GM12873 (cell line): ENCODE measurements around the gene RAB11FIP2.

Experiments
- TF ChIP-seq, protein P1 (sequence below): IDR thresholded peaks from 2 replicates; pipeline ENCODE4 v1.5.1; 2012; ENCODE audit warnings: low read depth, mild to moderate bottlenecking, moderate library complexity, low read length, control low read depth; ENCODE audit not compliant: insufficient read depth; ENCODE audit errors: missing control alignments

RAB11FIP2 gene

GRCh38 chr10:118017071-118017740 is 29.5 kb downstream of the RAB11FIP2 start:
- TF ChIP-seq, protein P1, sequence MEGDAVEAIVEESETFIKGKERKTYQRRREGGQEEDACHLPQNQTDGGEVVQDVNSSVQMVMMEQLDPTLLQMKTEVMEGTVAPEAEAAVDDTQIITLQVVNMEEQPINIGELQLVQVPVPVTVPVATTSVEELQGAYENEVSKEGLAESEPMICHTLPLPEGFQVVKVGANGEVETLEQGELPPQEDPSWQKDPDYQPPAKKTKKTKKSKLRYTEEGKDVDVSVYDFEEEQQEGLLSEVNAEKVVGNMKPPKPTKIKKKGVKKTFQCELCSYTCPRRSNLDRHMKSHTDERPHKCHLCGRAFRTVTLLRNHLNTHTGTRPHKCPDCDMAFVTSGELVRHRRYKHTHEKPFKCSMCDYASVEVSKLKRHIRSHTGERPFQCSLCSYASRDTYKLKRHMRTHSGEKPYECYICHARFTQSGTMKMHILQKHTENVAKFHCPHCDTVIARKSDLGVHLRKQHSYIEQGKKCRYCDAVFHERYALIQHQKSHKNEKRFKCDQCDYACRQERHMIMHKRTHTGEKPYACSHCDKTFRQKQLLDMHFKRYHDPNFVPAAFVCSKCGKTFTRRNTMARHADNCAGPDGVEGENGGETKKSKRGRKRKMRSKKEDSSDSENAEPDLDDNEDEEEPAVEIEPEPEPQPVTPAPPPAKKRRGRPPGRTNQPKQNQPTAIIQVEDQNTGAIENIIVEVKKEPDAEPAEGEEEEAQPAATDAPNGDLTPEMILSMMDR = no peak

GRCh38 chr10:118012952-118013525 is 33.7 kb downstream of the RAB11FIP2 start:
- TF ChIP-seq, protein P1 = no peak

- TF ChIP-seq, protein P1 = no peak
These were observed 39.0 kb downstream of the RAB11FIP2 start for GRCh38 chr10:118007773-118008172.

DNA sequence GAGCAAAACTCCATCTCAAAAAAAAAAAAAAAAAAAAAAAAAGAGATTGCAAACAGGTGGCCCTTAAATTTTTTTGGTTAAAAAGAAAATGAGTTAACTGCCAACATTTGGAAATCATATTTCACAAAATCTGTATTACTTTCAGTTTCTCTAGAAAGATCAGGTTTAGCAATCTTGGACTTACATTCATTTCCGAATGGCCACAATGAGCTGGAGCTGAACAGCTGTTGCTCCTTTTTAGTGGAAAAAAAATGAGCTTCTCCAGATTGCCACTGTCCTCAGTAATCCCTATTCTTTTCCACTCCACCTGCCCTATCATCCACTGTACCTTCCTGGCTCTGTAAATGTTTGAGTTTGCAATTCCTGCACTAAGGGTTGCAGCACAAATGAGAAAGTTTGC is 43.6 kb downstream of the RAB11FIP2 start:
- TF ChIP-seq, protein P1 = no peak

DNA sequence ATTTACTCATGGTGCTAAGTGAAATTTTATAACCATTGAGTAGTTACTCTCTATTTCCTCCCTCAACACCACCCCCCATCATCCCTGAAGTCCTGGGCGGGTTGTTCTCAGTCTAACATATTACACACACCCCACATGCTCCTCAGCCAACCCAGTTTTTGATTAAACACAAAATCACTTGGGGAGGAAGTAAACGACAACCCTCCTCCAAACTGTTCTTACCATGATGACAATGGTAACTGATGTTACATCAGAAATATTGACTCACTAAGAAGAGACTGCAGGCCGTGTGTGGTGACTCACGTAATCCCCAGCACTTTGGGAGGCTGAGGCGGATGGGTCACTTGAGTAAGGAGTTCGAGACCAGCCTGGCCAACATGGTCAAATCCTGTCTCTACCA is 44.2 kb downstream of the RAB11FIP2 start:
- TF ChIP-seq, protein P1 = no peak

- TF ChIP-seq, protein P1 = no peak
These were observed 49.1 kb downstream of the RAB11FIP2 start for GRCh38 chr10:117997673-117998072.

DNA sequence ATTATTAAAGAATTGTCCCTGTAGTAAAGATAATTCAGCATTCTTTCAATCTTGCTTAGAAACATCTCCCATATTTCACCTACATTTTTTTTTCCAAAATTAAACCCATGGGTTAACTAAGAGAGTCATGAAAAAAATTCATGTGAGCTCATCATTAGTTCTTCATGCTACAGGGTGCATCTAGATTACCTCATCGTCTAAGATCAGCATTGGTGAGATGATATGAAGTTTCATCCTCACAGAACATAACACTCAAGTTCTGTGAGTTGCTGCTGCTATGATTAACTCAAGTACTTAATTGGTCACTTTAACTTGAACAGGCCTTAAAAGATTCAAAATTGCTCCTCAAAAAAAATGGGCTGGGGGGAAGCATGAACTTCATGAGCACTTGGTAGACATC is 50.0 kb downstream of the RAB11FIP2 start:
- TF ChIP-seq, protein P1 = no peak
